SK-N-SH (cell line): ENCODE results near the gene PRIMPOL. TPM values are rescaled to one million over a fixed set of nuclear protein-coding genes. Genes with fewer than 3 reads are reported as not detected.

ENCODE experiments used
- CTCF ChIA-PET: fragments of 300-600, 350-600 bp; formaldehyde crosslinking; extraction: SDS; loops from one replicate; lab custom pipeline; 2021; lab: Yijun Ruan, JAX
- POLR2A ChIA-PET: fragments of 350-600 bp; sonication (Branson Sonifier 250); formaldehyde crosslinking; extraction: SDS; loops from one replicate; lab custom pipeline; 2020; ENCODE audit warnings: antibody characterized with exemption, inconsistent platforms; lab: Yijun Ruan, JAX
- DNase-seq: peaks from one replicate; pipeline ENCODE4 v3.0.0; 2012
- H2AFZ ChIP-seq: fragments of 200-600 bp; sonication (generic); 2 replicates; pipeline ENCODE4 v1.8.1; 2016; ENCODE audit warnings: antibody characterized with exemption, mild to moderate bottlenecking, low read depth
- H3F3A ChIP-seq: fragments of 200-600 bp; sonication (generic); replicated peaks from 2 replicates; pipeline ENCODE3; 2016; ENCODE audit warnings: antibody characterized with exemption, mild to moderate bottlenecking; ENCODE audit not compliant: insufficient read depth
- H3K27ac ChIP-seq, 2 experiments: fragments of 200-500 bp in 1 of 2; fragments of 200-600 bp in 1 of 2; sonication (Bioruptor generic) in 1 of 2; sonication (generic), shearing (Covaris generic) in 1 of 2; 2 replicates each; pipeline versions ENCODE4 v1.5.1 to v1.6.1; 2014 to 2016; ENCODE audit warnings: low read depth in 2 of 2, inconsistent platforms in 1 of 2, low read length in 1 of 2, mild to moderate bottlenecking in 1 of 2, mixed read lengths in 1 of 2
- H3K27me3 ChIP-seq: fragments of 200-600 bp; sonication (generic), shearing (Covaris generic); 2 replicates; pipeline ENCODE4 v1.6.1; 2016; ENCODE audit warnings: mixed run types; ENCODE audit not compliant: insufficient read depth
- H3K36me3 ChIP-seq, 2 experiments: fragments of 200-500 bp in 1 of 2; fragments of 200-600 bp in 1 of 2; sonication (Bioruptor generic) in 1 of 2; sonication (generic) in 1 of 2; replicated peaks in 1 of 2; 2 replicates each; pipeline versions ENCODE3 to v1.5.1; 2014 to 2016; ENCODE audit warnings: low read length in 1 of 2, mild to moderate bottlenecking in 1 of 2; ENCODE audit not compliant: insufficient read depth in 2 of 2, control insufficient read depth in 1 of 2
- H3K4me1 ChIP-seq, 2 experiments: fragments of 200-500 bp in 1 of 2; fragments of 200-600 bp in 1 of 2; sonication (Bioruptor generic) in 1 of 2; sonication (generic), shearing (Covaris generic) in 1 of 2; 2 replicates each; pipeline versions ENCODE4 v1.5.1 to v1.6.1; 2014 to 2016; ENCODE audit warnings: low read depth in 1 of 2, low read length in 1 of 2, mixed run types in 1 of 2; ENCODE audit not compliant: insufficient read depth in 2 of 2, control insufficient read depth in 1 of 2
- H3K4me2 ChIP-seq: fragments of 200-600 bp; sonication (generic), shearing (Covaris generic); 2 replicates; pipeline ENCODE4 v1.6.1; 2017; ENCODE audit warnings: mixed run types
- H3K4me3 ChIP-seq, 2 experiments: fragments of 200-500 bp in 1 of 2; fragments of 200-600 bp in 1 of 2; sonication (Bioruptor generic) in 1 of 2; sonication (generic), shearing (Covaris generic) in 1 of 2; 2 replicates each; pipeline versions ENCODE4 v1.5.1 to v1.8.1; 2014 to 2016; ENCODE audit warnings: low read depth in 2 of 2, inconsistent platforms in 1 of 2, low read length in 1 of 2, mild to moderate bottlenecking in 1 of 2, mixed read lengths in 1 of 2, moderate library complexity in 1 of 2
- H3K79me2 ChIP-seq: fragments of 200-600 bp; sonication (generic); 2 replicates; pipeline ENCODE4 v1.8.1; 2017; ENCODE audit warnings: mild to moderate bottlenecking; ENCODE audit not compliant: insufficient read depth
- H3K9ac ChIP-seq: fragments of 200-600 bp; sonication (generic); 2 replicates; pipeline ENCODE4 v1.6.1; 2017; ENCODE audit warnings: mixed run types
- H3K9me2 ChIP-seq: fragments of 200-600 bp; sonication (generic); 2 replicates; pipeline ENCODE4 v1.6.1; 2017; ENCODE audit warnings: mixed run types
- H3K9me3 ChIP-seq: fragments of 200-600 bp; sonication (generic); 2 replicates; pipeline ENCODE4 v1.6.1; 2017; ENCODE audit warnings: mixed run types, mild to moderate bottlenecking, moderate library complexity
- H4K20me1 ChIP-seq: fragments of 200-600 bp; sonication (generic); 2 replicates; pipeline ENCODE4 v1.6.1; 2017; ENCODE audit warnings: mild to moderate bottlenecking, mixed run types; ENCODE audit not compliant: insufficient read depth
- EZH2phosphoT487 ChIP-seq: fragments of 200-600 bp; sonication (generic); IDR thresholded peaks from 2 replicates; pipeline ENCODE4 v1.6.1; 2017; ENCODE audit warnings: low read depth, mixed run types, mild to moderate bottlenecking, antibody characterized with exemption, moderate library complexity, borderline replicate concordance
- FOXM1 ChIP-seq: IDR thresholded peaks from 2 replicates; pipeline ENCODE4 v1.4.0; 2012; ENCODE audit warnings: low read depth, mild to moderate bottlenecking
- MEF2A ChIP-seq: IDR thresholded peaks from 2 replicates; pipeline ENCODE4 v1.4.0; 2012; ENCODE audit warnings: low read depth, borderline replicate concordance
- MXI1 ChIP-seq: IDR thresholded peaks from 2 replicates; pipeline ENCODE4 v1.6.1; 2012; ENCODE audit warnings: mild to moderate bottlenecking, low read depth, low read length, improper control_type of control experiment
- NFIC ChIP-seq: IDR thresholded peaks from 2 replicates; pipeline ENCODE4 v1.4.0; 2012; ENCODE audit warnings: borderline replicate concordance
- POLR2AphosphoS5 ChIP-seq: IDR thresholded peaks from 2 replicates; pipeline ENCODE4 v1.6.1; 2012; ENCODE audit warnings: low read depth, low read length
- RAD21 ChIP-seq: IDR thresholded peaks from 2 replicates; pipeline ENCODE4 v1.6.1; 2012; ENCODE audit warnings: mild to moderate bottlenecking, low read length
- RCOR1 ChIP-seq: fragments of 150-350 bp; IDR thresholded peaks from 2 replicates; pipeline ENCODE4 v1.6.1; 2017; ENCODE audit warnings: antibody characterized with exemption, low read length
- RXRA ChIP-seq: IDR thresholded peaks from 2 replicates; pipeline ENCODE4 v1.4.0; 2012; ENCODE audit warnings: low read depth, mild to moderate bottlenecking, borderline replicate concordance
- SMC3 ChIP-seq: IDR thresholded peaks from 2 replicates; pipeline ENCODE4 v1.6.1; 2012; ENCODE audit warnings: low read depth, low read length, improper control_type of control experiment
- TAF1 ChIP-seq: IDR thresholded peaks from 2 replicates; pipeline ENCODE4 v1.6.1; 2012; ENCODE audit warnings: low read depth, mild to moderate bottlenecking, low read length, moderate library complexity, borderline replicate concordance
- TEAD4 ChIP-seq: IDR thresholded peaks from 2 replicates; pipeline ENCODE4 v1.4.0; 2012; ENCODE audit warnings: mild to moderate bottlenecking, borderline replicate concordance; ENCODE audit not compliant: insufficient read depth
- polyA plus RNA-seq, 3 experiments: library from polyadenylated mRNA; depleted of rRNA; stranded (reverse); fragments of >200 nt; gene quantifications; 2 replicates each; pipeline ENCODE4 v1.2.3, GENCODE V29; 2012
- TF ChIP-seq, protein P1 (sequence below): IDR thresholded peaks from 2 replicates; pipeline ENCODE4 v1.4.0; 2012; ENCODE audit warnings: low read depth
- TF ChIP-seq, protein P2 (sequence below): IDR thresholded peaks from 2 replicates; pipeline ENCODE4 v1.6.1; 2012; ENCODE audit warnings: mild to moderate bottlenecking, low read depth, low read length, moderate library complexity
- TF ChIP-seq, protein P3 (sequence below): fragments of 200-600 bp; sonication (generic); IDR thresholded peaks from 2 replicates; pipeline ENCODE4 v1.6.1; 2017; ENCODE audit warnings: antibody characterized with exemption, mild to moderate bottlenecking, moderate library complexity
- TF ChIP-seq, protein P4 (sequence below): IDR thresholded peaks from 2 replicates; pipeline ENCODE4; 2012
- TF ChIP-seq, protein P5 (sequence below): IDR thresholded peaks from 2 replicates; pipeline ENCODE4 v1.4.0; 2012; ENCODE audit warnings: low read depth, borderline replicate concordance
- TF ChIP-seq, protein P6 (sequence below): fragments of 150-350 bp; IDR thresholded peaks from 2 replicates; pipeline ENCODE4 v1.6.1; 2016; ENCODE audit warnings: mild to moderate bottlenecking, low read depth, low read length

The PRIMPOL gene
- polyA plus RNA-seq, 1 of the 3 experiments (the other 2 are of a cell fraction): 8.0 TPM

DNA sequence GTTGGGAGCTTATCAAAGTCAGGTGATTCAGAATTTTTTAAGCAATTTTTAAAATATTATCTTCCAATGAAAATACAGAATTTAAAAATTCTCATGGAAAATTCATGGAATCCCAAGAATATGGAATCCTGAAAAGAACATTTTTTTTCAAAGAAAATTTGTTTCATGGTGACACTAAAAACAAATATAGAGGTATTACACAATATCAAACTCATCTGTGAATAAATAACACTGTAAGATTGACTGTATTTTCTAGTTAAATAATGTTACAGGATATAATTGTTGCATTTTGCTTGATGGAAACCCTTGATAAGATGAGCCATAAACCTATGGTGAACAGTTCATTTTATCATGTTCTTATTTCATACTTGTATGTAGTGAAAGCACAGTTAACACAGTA is 11.4 kb downstream of the PRIMPOL start:
- peaks cover 12 to 20% of the 10 kb centered on the region in 2 experiments for H3K36me3 ChIP-seq
- H3K9me2 ChIP-seq: no peaks in the 10 kb centered on the region
- no peak overlapping the region for H3K9ac ChIP-seq
- H2AFZ ChIP-seq: no peak overlapping the region
- TF ChIP-seq, protein P1, sequence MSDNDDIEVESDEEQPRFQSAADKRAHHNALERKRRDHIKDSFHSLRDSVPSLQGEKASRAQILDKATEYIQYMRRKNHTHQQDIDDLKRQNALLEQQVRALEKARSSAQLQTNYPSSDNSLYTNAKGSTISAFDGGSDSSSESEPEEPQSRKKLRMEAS: no peak
- TF ChIP-seq MEF2A: no peak
- TF ChIP-seq FOXM1: no peak
- TF ChIP-seq POLR2AphosphoS5: no peak
- TF ChIP-seq RCOR1: no peak
- TF ChIP-seq, protein P2, sequence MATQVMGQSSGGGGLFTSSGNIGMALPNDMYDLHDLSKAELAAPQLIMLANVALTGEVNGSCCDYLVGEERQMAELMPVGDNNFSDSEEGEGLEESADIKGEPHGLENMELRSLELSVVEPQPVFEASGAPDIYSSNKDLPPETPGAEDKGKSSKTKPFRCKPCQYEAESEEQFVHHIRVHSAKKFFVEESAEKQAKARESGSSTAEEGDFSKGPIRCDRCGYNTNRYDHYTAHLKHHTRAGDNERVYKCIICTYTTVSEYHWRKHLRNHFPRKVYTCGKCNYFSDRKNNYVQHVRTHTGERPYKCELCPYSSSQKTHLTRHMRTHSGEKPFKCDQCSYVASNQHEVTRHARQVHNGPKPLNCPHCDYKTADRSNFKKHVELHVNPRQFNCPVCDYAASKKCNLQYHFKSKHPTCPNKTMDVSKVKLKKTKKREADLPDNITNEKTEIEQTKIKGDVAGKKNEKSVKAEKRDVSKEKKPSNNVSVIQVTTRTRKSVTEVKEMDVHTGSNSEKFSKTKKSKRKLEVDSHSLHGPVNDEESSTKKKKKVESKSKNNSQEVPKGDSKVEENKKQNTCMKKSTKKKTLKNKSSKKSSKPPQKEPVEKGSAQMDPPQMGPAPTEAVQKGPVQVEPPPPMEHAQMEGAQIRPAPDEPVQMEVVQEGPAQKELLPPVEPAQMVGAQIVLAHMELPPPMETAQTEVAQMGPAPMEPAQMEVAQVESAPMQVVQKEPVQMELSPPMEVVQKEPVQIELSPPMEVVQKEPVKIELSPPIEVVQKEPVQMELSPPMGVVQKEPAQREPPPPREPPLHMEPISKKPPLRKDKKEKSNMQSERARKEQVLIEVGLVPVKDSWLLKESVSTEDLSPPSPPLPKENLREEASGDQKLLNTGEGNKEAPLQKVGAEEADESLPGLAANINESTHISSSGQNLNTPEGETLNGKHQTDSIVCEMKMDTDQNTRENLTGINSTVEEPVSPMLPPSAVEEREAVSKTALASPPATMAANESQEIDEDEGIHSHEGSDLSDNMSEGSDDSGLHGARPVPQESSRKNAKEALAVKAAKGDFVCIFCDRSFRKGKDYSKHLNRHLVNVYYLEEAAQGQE: no peak
- TF ChIP-seq MXI1: no peak
- TF ChIP-seq, protein P3, sequence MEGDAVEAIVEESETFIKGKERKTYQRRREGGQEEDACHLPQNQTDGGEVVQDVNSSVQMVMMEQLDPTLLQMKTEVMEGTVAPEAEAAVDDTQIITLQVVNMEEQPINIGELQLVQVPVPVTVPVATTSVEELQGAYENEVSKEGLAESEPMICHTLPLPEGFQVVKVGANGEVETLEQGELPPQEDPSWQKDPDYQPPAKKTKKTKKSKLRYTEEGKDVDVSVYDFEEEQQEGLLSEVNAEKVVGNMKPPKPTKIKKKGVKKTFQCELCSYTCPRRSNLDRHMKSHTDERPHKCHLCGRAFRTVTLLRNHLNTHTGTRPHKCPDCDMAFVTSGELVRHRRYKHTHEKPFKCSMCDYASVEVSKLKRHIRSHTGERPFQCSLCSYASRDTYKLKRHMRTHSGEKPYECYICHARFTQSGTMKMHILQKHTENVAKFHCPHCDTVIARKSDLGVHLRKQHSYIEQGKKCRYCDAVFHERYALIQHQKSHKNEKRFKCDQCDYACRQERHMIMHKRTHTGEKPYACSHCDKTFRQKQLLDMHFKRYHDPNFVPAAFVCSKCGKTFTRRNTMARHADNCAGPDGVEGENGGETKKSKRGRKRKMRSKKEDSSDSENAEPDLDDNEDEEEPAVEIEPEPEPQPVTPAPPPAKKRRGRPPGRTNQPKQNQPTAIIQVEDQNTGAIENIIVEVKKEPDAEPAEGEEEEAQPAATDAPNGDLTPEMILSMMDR: no peak
- no peak for TF ChIP-seq RAD21
- TF ChIP-seq EZH2phosphoT487: no peak
- no peak for TF ChIP-seq NFIC
- no peak for TF ChIP-seq RXRA
- TF ChIP-seq SMC3: no peak
- TF ChIP-seq, protein P4, sequence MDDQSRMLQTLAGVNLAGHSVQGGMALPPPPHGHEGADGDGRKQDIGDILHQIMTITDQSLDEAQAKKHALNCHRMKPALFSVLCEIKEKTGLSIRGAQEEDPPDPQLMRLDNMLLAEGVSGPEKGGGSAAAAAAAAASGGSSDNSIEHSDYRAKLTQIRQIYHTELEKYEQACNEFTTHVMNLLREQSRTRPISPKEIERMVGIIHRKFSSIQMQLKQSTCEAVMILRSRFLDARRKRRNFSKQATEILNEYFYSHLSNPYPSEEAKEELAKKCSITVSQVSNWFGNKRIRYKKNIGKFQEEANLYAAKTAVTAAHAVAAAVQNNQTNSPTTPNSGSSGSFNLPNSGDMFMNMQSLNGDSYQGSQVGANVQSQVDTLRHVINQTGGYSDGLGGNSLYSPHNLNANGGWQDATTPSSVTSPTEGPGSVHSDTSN: no peak
- TF ChIP-seq TAF1: no peak
- TF ChIP-seq, protein P5, sequence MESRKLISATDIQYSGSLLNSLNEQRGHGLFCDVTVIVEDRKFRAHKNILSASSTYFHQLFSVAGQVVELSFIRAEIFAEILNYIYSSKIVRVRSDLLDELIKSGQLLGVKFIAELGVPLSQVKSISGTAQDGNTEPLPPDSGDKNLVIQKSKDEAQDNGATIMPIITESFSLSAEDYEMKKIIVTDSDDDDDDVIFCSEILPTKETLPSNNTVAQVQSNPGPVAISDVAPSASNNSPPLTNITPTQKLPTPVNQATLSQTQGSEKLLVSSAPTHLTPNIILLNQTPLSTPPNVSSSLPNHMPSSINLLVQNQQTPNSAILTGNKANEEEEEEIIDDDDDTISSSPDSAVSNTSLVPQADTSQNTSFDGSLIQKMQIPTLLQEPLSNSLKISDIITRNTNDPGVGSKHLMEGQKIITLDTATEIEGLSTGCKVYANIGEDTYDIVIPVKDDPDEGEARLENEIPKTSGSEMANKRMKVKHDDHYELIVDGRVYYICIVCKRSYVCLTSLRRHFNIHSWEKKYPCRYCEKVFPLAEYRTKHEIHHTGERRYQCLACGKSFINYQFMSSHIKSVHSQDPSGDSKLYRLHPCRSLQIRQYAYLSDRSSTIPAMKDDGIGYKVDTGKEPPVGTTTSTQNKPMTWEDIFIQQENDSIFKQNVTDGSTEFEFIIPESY: no peak
- TF ChIP-seq, protein P6, sequence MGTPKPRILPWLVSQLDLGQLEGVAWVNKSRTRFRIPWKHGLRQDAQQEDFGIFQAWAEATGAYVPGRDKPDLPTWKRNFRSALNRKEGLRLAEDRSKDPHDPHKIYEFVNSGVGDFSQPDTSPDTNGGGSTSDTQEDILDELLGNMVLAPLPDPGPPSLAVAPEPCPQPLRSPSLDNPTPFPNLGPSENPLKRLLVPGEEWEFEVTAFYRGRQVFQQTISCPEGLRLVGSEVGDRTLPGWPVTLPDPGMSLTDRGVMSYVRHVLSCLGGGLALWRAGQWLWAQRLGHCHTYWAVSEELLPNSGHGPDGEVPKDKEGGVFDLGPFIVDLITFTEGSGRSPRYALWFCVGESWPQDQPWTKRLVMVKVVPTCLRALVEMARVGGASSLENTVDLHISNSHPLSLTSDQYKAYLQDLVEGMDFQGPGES: no peak
- TF ChIP-seq TEAD4: no peak
- TF ChIP-seq, all 33 proteins: peak for 0
- ChIA-PET POLR2A (no interaction called here), CTCF (interaction anchor here (1.0 kb wide), 1 partner anchor 344 kb away, joined by 3 read pairs; no protein-coding TSS in a partner anchor)
- no peaks in the 10 kb centered on the region for H3F3A ChIP-seq
- no peaks in the 10 kb centered on the region for H4K20me1 ChIP-seq
- no peak overlapping the region for H3K4me2 ChIP-seq
- no peaks in the 10 kb centered on the region for H3K27me3 ChIP-seq
- no peak overlapping the region for H3K27ac ChIP-seq
- no peaks in the 10 kb centered on the region for H3K9me3 ChIP-seq
- H3K4me1 ChIP-seq: 0 out of 4 replicates have a peak, but pooled peaks cover 0 to 5% of the 10 kb centered on the region in 2 experiments
- no peaks in the 10 kb centered on the region for H3K79me2 ChIP-seq
- H3K4me3 ChIP-seq: no peak overlapping the region
- no peak for DNase-seq
